Femur (tissue), 1 donor: Measurements from ENCODE around the gene MIDN.
A peak's percentile ranks its signal among the peaks of the same experiment; 100 is the strongest.

Experiments used
- DNase-seq: peaks from one replicate; pipeline ENCODE4 v3.0.0-alpha.2; 2017

MIDN gene

DNA sequence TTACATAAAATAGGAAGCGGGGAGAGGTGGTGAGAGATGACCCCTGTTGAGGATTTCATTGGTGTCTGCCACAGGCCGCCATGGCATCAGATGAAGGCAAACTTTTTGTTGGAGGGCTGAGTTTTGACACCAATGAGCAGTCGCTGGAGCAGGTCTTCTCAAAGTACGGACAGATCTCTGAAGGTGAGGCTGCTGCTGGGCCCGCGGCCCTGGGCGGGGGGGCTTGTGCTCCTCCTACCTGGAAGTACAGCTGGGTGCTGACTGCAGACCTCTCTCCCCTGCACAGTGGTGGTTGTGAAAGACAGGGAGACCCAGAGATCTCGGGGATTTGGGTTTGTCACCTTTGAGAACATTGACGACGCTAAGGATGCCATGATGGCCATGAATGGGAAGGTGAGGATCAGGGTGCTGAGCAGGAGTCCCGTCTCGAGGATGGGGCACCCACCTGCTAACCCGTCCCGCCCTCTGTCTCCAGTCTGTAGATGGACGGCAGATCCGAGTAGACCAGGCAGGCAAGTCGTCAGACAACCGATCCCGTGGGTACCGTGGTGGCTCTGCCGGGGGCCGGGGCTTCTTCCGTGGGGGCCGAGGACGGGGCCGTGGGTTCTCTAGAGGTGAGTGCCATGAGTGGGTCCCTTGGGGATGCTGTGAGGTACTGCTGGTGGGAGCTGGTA is 22.6 kb downstream of the MIDN start:
- DNase-seq, result no peak

DNA sequence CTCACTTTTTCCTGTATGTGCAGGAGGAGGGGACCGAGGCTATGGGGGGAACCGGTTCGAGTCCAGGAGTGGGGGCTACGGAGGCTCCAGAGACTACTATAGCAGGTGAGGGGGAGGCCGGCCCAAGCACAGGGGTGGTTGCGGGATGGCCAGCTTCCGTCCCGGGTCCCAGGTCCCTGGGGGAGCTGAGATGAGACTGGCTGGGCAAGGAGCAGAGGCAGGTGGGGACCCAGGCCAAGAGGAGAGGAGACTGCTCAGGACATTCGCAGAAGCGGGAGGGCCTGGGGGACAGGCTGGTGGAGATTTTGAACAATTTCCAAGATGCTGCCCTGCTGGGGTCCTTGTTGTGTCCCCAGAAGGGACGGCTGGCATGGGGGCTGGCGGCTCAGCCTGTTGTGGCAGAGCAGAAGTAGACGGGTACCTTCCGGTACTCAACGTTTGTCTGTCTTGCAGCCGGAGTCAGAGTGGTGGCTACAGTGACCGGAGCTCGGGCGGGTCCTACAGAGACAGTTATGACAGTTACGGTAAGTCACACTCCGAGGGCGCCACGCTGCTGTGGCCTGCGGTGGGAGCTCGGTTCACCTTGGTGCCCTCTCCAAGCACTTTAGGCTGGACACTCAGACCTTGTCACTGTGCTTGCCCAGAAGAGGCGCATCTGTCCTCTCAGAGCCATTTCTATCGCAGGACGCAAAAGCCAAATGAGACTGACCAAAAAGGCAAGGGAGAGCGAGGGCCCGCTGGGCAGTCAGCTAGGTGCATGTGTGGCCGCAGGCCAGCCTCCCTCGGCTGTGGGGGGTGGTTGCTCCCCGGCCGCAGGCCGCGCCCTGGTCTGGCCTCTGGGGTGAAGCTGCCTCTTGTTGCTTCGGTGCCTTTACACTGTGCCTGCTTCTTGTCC is 23.4 kb downstream of the MIDN start:
- DNase-seq, result no peak

DNA sequence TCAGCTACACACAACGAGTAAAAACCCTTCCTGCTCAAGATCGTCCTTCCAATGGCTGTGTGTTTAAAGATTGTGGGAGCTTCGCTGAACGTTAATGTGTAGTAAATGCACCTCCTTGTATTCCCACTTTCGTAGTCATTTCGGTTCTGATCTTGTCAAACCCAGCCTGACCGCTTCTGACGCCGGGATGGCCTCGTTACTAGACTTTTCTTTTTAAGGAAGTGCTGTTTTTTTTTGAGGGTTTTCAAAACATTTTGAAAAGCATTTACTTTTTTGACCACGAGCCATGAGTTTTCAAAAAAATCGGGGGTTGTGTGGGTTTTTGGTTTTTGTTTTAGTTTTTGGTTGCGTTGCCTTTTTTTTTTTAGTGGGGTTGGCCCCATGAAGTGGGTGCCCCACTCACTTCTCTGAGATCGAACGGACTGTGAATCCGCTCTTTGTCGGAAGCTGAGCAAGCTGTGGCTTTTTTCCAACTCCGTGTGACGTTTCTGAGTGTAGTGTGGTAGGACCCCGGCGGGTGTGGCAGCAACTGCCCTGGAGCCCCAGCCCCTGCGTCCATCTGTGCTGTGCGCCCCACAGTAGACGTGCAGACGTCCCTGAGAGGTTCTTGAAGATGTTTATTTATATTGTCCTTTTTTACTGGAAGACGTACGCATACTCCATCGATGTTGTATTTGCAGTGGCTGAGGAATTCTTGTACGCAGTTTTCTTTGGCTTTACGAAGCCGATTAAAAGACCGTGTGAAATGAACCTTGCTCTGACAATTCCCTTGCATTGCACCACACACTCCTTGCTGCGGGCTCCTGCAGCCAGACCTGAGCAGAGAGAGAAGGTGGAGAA is 24.3 kb downstream of the MIDN start:
- DNase-seq, result no peak

DNA sequence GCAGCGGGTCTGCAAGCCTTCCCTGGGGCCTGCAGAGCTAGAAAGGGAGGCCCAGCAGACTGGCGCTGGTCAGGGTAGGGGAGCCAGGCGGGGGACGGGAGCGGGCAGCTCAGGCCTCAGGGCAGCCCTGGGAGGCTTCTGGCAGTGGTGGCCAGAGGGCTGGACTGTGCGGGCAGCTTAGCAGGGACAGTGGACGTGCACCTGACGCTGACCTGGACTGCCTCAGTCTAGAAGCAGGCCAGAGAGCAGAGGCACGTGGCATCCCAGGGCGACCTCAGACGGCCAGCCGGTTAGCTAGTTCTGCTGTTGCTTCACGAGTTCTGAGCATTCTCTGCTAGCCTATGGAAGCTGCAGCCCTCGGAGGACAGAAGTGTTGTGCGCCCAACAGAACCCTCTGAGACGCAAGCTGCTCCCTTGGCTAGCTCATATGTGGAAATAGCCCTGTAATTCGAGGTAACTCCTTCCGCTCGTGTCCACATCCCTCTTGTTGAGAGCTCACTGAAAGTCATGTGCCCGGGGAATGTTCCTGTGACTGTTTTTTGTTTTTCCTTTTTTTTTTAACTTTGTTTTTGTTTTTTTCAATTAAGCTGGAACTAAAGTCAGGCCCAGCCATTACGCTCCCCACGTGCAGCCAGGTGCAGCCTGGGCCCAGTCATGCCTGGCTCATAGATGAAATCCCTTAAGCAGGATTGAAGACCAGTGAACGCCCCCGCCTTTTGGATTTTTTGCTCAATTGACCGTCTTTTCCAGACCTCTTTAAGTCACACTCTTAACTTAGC is 25.1 kb downstream of the MIDN start:
- DNase-seq, result no peak

DNA sequence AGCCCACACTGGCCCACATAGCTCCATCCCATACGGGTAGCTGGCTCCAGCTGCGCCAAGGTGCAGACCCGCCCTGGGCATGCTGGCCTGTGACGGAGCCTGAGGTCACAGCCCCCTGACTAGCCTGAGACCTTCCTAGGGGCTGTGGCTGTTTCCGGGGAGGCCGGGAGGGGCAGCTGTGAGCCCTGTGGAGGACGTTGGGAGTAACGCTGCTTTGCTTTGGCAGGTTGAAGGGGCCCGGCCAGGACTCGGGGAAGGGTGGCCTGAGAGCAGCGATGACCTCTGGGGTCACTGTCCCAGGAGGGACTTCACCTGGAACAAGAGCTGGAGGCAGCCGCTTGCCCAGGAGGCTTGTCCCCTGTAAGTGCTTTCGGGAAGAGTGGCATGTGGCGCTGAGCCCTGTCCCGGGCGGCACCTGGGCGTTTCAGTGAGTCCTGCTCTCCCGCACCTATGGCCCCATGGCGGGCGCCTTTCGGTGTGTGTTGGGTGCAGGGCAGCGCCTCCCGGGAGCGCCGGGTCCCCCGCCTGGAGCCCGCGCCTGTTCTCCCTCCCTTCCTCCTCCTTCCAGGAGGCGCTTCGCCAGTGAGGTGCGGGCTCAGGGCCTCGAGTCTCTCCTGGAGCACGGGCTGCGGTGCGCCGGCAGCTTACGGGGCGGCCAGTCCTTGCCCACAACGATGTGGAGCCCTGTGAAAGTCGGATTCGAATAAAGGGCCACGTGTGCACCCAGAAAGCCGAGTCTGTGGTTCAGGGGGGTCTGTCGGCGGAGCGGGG is 25.9 kb downstream of the MIDN start:
- DNase-seq, result no peak

DNA sequence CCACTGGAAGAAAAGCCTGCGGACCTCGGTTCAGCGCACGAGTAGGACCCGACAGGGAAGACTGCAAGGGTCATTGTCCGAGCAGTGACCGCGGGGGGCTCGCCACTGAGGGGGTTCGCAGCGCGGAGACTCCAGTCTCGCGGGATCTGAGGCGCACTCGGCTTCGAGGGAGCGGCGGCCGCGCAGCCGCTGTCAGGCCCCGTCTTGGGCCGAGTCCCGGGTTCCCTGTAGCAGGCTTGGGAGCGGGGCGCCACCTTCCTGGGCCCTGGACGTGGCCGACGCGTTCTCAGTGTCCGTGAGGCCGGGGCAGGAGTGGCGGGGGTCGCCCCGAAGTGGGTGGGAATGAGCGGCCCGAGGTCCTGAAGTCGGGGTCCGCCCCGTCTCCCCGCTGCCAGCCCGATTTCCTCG is 26.5 kb downstream of the MIDN start:
- no peak for DNase-seq

DNA sequence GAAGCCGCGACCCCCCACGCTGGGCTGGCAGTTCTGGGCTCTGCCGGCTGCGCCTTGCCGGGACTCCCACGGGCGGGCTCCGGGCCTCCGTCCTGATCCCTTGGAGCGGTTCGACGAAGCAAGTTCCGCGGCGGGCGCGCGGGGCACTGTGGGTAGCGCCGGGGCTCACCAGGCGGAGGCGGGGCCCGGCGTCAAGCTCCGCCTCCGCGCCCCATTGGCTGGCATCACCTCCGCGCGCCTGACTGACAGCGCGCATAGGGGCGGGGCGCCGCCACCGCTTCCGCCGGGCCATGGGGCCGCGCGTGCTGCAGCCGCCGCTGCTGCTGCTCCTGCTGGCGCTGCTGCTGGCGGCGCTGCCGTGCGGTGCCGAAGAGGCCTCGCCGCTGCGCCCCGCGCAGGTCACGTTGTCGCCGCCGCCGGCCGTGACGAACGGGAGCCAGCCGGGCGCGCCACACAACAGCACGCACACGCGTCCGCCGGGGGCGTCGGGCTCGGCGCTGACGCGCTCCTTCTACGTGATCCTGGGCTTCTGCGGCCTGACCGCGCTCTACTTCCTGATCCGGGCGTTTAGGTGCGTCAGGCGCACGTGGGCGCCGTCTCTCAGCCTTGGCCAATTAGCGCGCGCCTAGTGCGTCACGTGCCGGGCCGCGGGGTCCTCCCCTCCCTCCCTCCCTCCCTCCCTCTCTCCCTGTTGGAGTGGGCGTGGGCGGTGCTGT is 27.0 kb downstream of the MIDN start, which contains the start of gene FAM174C:
Gene FAM174C, plus strand, starts transcription at position 271 of the 716 bp plus-strand sequence. Its CDS starts 20 bp downstream, at position 291.
- peak; percentile 97 for DNase-seq

DNA sequence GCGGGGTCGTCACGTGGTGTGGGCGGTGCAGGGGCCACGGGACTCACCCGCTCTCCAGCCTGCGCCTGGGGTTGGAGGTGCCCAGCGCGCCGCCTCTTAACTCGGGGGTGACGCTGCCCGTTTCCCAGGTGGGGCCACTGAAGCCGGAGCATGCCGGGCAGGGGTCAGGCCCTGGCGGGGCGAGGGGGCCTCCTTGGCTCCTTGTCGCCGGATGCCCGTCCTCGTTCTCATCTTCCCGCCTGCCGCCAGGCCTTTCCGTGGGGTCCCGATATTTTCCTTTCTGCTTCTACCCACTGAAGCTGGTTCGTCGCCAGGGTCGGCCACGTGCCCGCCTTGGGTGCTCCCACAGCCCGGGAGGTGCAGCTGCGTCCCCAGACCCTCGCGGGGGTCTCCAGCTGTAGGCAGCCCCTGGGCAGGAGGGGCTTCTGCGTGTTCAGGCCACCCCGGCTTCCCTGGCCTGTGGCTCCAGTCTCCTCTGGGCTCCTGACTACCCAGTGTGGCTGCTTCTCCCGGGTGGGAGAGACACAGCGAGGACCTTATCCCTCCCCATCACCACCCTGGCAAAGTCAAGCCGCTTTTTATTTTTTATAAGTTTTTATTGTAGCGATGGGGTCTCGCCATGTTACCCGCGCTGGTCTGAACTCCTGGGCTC is 27.7 kb downstream of the MIDN start:
- DNase-seq, result no peak

DNA sequence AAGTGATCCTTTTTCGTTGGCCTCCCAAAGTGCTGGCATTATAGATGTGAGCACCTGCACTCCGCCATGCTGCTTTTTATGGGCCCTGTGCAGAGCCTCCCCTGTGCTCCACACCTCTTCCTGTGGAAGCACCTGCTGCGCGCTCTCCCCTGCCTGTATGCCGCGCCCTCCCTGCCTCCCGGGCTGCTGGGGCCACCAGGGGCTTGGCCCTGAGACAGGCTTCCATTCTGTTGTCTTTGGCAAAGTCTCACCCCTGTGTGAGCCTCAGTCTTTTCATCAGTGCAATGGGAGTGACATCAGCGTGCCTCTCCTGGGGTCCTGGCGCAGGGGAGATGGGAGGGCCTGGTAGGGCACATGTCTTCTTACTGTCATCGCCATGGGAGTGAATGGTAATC is 28.2 kb downstream of the MIDN start:
- DNase-seq, result no peak

DNA sequence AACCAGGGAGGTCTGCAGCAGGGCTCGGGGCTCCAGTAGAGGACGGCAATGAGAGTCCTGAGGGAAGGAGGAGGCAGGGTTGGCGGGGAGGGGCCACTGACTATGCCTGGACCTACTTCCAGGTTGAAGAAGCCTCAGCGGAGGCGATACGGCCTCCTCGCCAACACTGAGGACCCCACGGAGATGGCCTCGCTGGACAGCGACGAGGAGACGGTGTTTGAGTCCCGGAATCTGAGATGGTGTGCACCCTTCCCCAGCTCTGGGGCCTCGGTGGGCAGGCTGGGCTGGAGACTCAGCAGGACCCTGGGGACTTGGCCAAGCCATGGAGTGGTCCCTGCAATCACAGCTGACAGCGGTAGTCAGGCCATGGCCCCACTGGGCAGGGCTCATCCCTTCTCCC is 28.7 kb downstream of the MIDN start:
- no peak for DNase-seq

DNA sequence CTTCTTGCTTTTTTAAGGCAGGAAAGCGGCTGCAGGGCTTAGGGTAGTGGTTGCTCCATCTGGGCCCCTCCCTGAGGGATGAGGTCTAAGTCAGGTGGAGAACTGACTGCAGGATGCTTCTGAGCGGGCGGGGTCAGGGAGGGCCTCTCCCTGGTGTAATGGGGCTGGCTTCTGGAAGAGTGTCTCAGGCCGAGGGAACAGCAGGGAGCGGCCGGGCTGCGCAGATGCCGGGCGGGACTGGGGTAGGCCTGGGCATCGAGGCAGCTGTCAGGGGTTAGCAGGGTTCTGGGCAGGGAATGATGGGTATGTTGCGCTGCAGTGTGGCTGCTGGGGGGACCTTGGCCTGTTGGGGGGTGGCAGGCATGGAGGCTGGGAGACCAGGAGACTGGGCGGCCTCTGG is 29.7 kb downstream of the MIDN start:
- DNase-seq, result no peak

DNA sequence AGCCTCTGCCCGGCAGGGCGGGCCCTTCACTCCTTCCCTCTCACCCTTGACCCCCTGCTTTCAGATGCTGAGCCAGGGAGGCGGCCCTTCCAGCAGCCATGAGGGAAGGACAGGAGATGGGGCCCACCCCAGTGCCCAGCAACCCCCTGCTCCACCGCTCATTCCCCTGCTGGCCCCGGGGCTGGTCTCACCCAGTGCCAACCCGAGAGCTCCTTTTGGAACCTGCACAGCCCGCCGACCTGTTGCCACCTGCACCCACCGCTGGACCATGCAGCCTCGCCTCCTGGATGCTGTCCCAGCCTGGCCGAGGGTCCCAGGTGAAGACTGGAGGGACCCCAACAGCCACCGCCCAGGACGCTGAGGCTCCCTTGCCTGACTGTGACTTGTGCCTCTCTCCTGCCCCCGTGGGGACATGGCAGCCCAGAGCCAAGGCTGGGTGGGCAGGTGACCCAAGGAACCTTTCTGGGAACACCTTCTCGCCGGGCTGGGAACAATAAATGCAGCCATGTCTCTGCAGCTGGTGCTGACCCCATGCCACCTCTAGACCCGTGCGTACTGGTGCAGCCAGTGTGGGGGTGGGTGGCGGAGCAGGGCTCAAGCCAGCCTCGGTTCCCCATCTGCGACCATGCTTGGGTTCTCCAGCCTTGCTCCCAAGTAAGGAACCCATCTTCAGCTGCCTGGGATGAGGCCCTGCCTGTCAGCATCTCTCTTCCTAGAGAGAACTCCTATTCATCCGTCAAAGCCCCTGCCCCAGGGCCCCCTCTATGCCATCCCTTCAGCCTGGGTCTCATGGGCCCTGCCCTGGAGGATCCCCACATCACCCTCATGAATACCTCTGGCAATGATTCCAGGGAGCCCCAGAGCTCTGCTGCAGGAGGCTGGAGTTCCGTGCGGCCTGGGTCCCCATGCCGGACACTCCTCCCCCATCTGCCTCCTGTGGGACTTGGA is 30.6 kb downstream of the MIDN start:
- no peak for DNase-seq

DNA sequence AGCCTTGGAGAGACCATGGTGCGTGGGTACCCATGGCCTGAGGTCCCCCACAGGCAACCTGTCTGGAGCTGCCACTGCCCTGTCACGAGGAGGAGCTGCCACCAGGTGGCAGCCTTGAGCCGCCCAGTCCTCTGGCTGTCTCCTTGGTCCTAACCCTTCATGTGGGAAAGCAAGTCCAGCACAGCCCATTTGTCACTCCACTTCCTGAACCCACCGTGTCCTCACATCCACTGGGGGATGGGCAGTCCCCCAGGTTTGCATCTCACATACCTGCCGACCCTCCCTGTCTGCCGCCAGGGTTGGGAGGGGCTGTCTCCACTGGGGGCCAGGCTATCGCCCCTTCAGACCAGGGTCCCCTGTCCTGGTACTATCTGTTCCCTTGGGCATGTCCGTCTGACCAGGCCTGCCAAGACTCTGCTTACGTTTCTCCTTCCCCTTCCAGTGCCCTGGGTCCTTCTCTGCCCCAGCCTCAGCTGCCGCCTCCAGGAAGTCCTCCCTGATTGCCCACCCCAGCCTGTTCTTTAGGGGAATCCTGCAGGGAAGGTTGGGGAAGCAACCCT is 31.5 kb downstream of the MIDN start:
- peak; percentile 92 for DNase-seq

DNA sequence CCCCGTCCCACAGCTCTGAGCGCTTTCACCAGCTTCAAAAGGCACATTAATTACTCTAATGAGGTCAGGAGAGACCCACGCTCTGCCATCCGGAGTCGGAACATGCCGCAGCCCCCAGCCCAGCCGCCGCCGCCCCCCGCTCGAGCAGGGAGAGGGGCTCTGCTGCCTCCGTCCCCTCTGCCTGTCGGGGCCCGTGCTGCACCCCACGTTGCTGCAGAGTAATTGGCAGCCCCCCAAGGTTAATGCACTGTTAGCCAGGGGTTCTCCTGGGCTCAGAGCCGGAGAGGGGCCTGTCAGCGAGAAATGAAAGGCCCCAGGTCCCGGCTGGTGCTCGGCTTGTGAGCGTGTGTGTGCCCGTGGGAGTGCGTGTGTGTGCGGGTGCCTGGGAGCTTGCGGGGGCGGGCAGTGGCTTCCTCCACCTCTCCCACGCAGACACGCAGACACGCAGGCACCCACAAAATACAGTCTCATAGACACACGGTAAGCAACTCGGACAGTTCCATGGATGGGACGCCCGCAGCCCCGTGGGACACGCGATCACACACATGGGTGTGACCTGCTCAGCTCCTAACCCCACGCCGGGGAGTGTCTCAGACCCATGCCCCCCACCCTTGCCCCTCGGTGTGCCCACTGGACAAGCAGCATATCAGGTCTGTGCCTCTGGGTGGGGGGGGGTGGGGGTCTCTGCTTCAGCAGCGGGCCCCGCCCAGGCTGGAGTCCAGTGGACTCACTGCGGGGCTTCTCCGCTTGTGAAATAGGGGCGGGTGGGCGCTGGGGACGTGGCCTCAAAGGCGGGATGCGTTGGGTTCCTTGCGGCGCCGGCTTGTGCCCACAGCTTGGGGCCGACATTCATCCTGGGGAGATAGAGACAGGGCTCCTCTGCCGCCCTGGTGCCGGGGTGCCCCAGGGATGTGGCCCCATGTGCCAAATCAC is 32.5 kb downstream of the MIDN start:
- no peak for DNase-seq

DNA sequence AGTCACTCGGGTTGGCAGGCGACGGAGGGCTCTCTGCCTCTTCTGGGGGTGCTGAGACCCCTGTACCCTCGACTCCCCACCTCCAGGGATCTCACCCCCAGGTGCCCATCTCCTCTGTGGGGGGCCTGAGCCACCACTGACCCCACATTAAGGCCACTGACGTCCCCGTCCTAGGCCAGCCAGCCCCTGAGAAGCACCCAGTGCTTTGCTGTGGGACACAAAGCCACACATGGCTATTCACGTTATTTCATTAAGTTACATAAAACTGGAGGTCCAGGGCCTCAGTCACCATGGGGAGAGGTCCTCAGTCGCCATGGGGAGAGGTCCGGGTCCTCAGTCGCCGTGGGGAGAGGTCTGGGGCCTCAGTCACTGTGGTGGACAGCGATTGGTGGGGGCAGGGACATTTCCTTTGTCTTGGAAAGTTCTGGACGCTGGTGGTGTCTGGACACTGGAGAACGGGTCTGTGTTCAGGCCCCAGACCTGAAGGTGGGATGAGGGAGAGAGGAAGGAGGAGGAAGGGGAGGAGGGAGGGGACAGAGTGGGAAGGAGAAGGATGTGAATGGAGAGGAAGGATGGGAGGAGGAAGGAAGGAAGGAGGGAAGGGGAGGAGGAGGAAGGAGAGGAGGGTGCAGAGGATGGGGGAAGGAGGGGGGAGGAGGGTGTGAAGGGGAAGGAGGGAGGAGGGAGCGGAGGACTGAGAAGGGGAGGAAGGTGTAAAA is 33.3 kb downstream of the MIDN start:
- no peak for DNase-seq

DNA sequence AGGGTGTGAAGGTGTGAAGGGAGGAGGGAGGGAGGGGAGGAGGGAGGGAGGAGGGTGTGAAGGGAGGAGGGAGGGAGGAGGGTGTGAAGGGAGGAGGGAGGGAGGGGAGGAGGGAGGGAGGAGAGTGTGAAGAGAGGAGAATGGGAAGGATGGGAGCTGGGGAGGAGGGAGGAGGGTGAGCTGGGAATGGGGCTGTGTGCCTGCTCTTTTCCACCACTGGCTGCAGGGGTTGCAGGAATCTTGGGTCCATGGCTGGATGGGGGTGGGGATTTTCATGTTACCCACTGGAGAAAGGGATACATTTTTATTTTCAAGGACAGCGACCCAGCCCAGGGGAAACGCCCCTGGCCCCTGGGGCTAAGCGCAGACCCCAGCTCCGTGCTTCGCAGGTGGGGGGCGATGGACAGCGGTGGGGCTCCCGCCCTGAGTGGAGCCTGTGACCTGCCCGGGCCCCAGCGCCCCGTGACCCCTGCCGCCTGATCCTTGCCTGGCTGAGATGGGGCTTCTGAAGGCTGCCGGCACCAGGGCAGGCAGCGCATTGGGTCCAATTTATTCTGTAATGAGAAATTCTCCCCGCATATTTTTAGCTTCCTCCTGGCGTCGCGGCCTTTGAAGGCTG is 34.3 kb downstream of the MIDN start:
- DNase-seq, result no peak
